H1 (cell line): Measurements from ENCODE around the gene COMP. TPM values are rescaled to one million over a fixed set of nuclear protein-coding genes. Genes with fewer than 3 reads are reported as not detected.

ENCODE experiments used
- CTCF ChIA-PET: fragments of 300-600 bp; sonication (Branson Sonifier 250); formaldehyde crosslinking; loops from one replicate; lab custom pipeline; 2021; ENCODE audit not compliant: partially characterized antibody; lab: Charles Lee
- POLR2A ChIA-PET: fragments of 300-600 bp; sonication (Branson Sonifier 250); formaldehyde crosslinking; loops from one replicate; lab custom pipeline; 2021; ENCODE audit warnings: inconsistent platforms; ENCODE audit not compliant: partially characterized antibody; lab: Charles Lee
- DNase-seq, 2 experiments: peaks; one replicate each; pipeline versions ENCODE4 v3.0.0 to v3.0.0-alpha.2; 2010 to 2022; ENCODE audit warnings: low spot score in 2 of 2, low read depth in 1 of 2, mixed read lengths in 1 of 2
- FAIRE-seq: peaks from 2 replicates; lab custom pipeline; 2011; peaks lifted over from hg19 to GRCh38; lab: Jason Lieb, UNC
- H2AFZ ChIP-seq: 2 replicates; pipeline ENCODE4 v1.8.1; 2012; ENCODE audit warnings: low read length, inconsistent platforms
- H2AK5ac ChIP-seq: 2 replicates; pipeline ENCODE4 v1.6.1; 2013; ENCODE audit warnings: low read depth, low read length
- H2BK120ac ChIP-seq: replicated peaks from 2 replicates; pipeline ENCODE3; 2013; ENCODE audit warnings: low read depth, low read length, inconsistent platforms
- H2BK12ac ChIP-seq: 2 replicates; pipeline ENCODE4 v1.6.1; 2013; ENCODE audit warnings: low read depth, low read length
- H2BK15ac ChIP-seq: 2 replicates; pipeline ENCODE4 v1.6.1; 2013; ENCODE audit warnings: low read length
- H2BK20ac ChIP-seq: 2 replicates; pipeline ENCODE4 v1.6.1; 2013; ENCODE audit warnings: low read length
- H2BK5ac ChIP-seq: 2 replicates; pipeline ENCODE4 v1.6.1; 2013; ENCODE audit warnings: low read depth, low read length
- H3K14ac ChIP-seq: 2 replicates; pipeline ENCODE4 v1.6.1; 2013; ENCODE audit warnings: inconsistent platforms; ENCODE audit not compliant: insufficient read length
- H3K18ac ChIP-seq: 2 replicates; pipeline ENCODE4 v1.6.1; 2013; ENCODE audit warnings: low read length; ENCODE audit errors: extremely low read depth
- H3K23ac ChIP-seq: 2 replicates; pipeline ENCODE4 v1.6.1; 2013; ENCODE audit warnings: inconsistent platforms; ENCODE audit not compliant: insufficient read length
- H3K23me2 ChIP-seq: 2 replicates; pipeline ENCODE4 v1.6.1; 2013; ENCODE audit warnings: low read depth, low read length
- H3K27ac ChIP-seq: 2 replicates; pipeline ENCODE4 v1.6.1; 2011; ENCODE audit warnings: low read depth, low read length, inconsistent platforms
- H3K27me3 ChIP-seq, 4 experiments: replicated peaks in 1 of 4; 1 replicate in 1 of 4; 2 replicates in 3 of 4; pipeline versions ENCODE4 v1.6.1 to v1.8.1; 2011 to 2013; ENCODE audit warnings: low read length in 3 of 4, mild to moderate bottlenecking in 3 of 4, inconsistent platforms in 2 of 4, mixed read lengths in 2 of 4, moderate library complexity in 1 of 4; ENCODE audit not compliant: control insufficient read depth in 3 of 4, insufficient read depth in 3 of 4; ENCODE audit errors: extremely low read depth in 1 of 4
- H3K36me3 ChIP-seq, 4 experiments: 2 replicates each; pipeline versions ENCODE4 v1.6.1 to v1.8.1; 2011 to 2013; ENCODE audit warnings: mild to moderate bottlenecking in 4 of 4, low read length in 3 of 4, moderate library complexity in 2 of 4, control low read depth in 1 of 4, inconsistent platforms in 1 of 4; ENCODE audit not compliant: insufficient read depth in 4 of 4, control insufficient read depth in 2 of 4
- H3K4ac ChIP-seq: replicated peaks from 2 replicates; pipeline ENCODE3; 2013; ENCODE audit warnings: low read length, low read depth, mixed read lengths, inconsistent platforms; ENCODE audit not compliant: insufficient read length
- H3K4me1 ChIP-seq, 4 experiments: replicated peaks in 1 of 4; 1 replicate in 1 of 4; 2 replicates in 3 of 4; pipeline versions ENCODE4 v1.6.1 to v1.8.1; 2011 to 2013; ENCODE audit warnings: low read length in 3 of 4, inconsistent platforms in 2 of 4, mixed read lengths in 1 of 4; ENCODE audit not compliant: insufficient read depth in 4 of 4, control insufficient read depth in 3 of 4
- H3K4me2 ChIP-seq, 2 experiments: 2 replicates each; pipeline versions ENCODE4 v1.6.1 to v1.8.1; 2011 to 2013; ENCODE audit warnings: low read depth in 2 of 2, low read length in 2 of 2, control low read depth in 1 of 2, inconsistent platforms in 1 of 2, mild to moderate bottlenecking in 1 of 2; ENCODE audit not compliant: insufficient read depth in 1 of 2
- H3K4me3 ChIP-seq, 4 experiments: fragments of 200-600, 300-600 bp in 1 of 4; sonication (generic), shearing (Covaris generic), sonication (Bioruptor Twin) in 1 of 4; 2 replicates each; pipeline versions ENCODE4 v1.5.1 to v1.8.1; 2011 to 2016; ENCODE audit warnings: low read length in 4 of 4, low read depth in 3 of 4, control low read depth in 2 of 4, inconsistent platforms in 2 of 4, mild to moderate bottlenecking in 2 of 4, mixed read lengths in 1 of 4, moderate library complexity in 1 of 4; ENCODE audit not compliant: insufficient read depth in 2 of 4; ENCODE audit errors: extremely low read depth in 1 of 4
- H3K56ac ChIP-seq: replicated peaks from 2 replicates; pipeline ENCODE3; 2013; ENCODE audit warnings: low read depth, mild to moderate bottlenecking, mixed read lengths, low read length, inconsistent platforms; ENCODE audit not compliant: insufficient read length
- H3K79me1 ChIP-seq: 2 replicates; pipeline ENCODE4 v1.6.1; 2013; ENCODE audit warnings: low read depth, low read length, control low read depth
- H3K79me2 ChIP-seq, 2 experiments: 2 replicates each; pipeline versions ENCODE4 v1.6.1 to v1.8.1; 2012 to 2013; ENCODE audit warnings: low read length in 2 of 2, mild to moderate bottlenecking in 2 of 2, inconsistent platforms in 1 of 2; ENCODE audit not compliant: insufficient read depth in 2 of 2, control insufficient read depth in 1 of 2
- H3K9ac ChIP-seq, 4 experiments: replicated peaks in 1 of 4; 1 replicate in 1 of 4; 2 replicates in 3 of 4; pipeline versions ENCODE4 v1.6.1 to v1.8.1; 2011 to 2013; ENCODE audit warnings: low read depth in 3 of 4, low read length in 3 of 4, control low read depth in 2 of 4, mild to moderate bottlenecking in 2 of 4, moderate library complexity in 2 of 4, inconsistent platforms in 1 of 4; ENCODE audit errors: extremely low read depth in 1 of 4
- H3K9me3 ChIP-seq, 2 experiments: 2 replicates each; pipeline versions ENCODE4 v1.6.1 to v1.8.1; 2012 to 2013; ENCODE audit warnings: mild to moderate bottlenecking in 2 of 2, moderate library complexity in 2 of 2, control low read depth in 1 of 2, inconsistent platforms in 1 of 2, low read depth in 1 of 2, low read length in 1 of 2, mixed read lengths in 1 of 2; ENCODE audit not compliant: insufficient read depth in 2 of 2
- H4K20me1 ChIP-seq, 2 experiments: replicated peaks in 1 of 2; 2 replicates each; pipeline versions ENCODE3 to v1.8.1; 2011 to 2013; ENCODE audit warnings: inconsistent platforms in 2 of 2, low read length in 2 of 2, mild to moderate bottlenecking in 1 of 2; ENCODE audit not compliant: insufficient read depth in 2 of 2, control insufficient read depth in 1 of 2
- H4K5ac ChIP-seq: 2 replicates; pipeline ENCODE4 v1.6.1; 2013; ENCODE audit warnings: low read length, low read depth, mixed read lengths, inconsistent platforms; ENCODE audit not compliant: insufficient read length
- H4K8ac ChIP-seq: 2 replicates; pipeline ENCODE4 v1.8.0; 2013; ENCODE audit warnings: mild to moderate bottlenecking, moderate library complexity, low read length, inconsistent platforms; ENCODE audit not compliant: insufficient read depth; ENCODE audit errors: extremely low read depth
- H4K91ac ChIP-seq: replicated peaks from 2 replicates; pipeline ENCODE3; 2013; ENCODE audit warnings: low read length, mixed read lengths, inconsistent platforms; ENCODE audit not compliant: insufficient read length
- EGR1 ChIP-seq: IDR thresholded peaks from 2 replicates; pipeline ENCODE4 v1.6.1; 2011; ENCODE audit warnings: low read depth, low read length, borderline replicate concordance
- SIX5 ChIP-seq: IDR thresholded peaks from 2 replicates; pipeline ENCODE4 v1.6.1; 2011; ENCODE audit warnings: mild to moderate bottlenecking, low read depth, low read length
- WGBS, 2 experiments: shearing (Covaris generic) in 1 of 2; methylation state at CpG; one replicate each; pipeline versions ENCODE4 v1.1.6 to v1.1.7; 2013 to 2015; ENCODE audit warnings: low lambda C conversion rate in 2 of 2, mixed read lengths in 2 of 2, inconsistent platforms in 1 of 2, low coverage in 1 of 2, missing lambda C conversion rate in 1 of 2; ENCODE audit not compliant: insufficient replicate concordance in 2 of 2, insufficient coverage in 1 of 2, insufficient read length in 1 of 2; ENCODE audit errors: extremely low coverage in 1 of 2, missing lambda C conversion rate in 1 of 2; 5-methylcytosine and 5-hydroxymethylcytosine counted together
- polyA plus RNA-seq, 7 experiments: library from polyadenylated mRNA; depleted of rRNA in 3 of 7; stranded (reverse) in 5 of 7; unstranded in 2 of 7; fragments of >200 nt in 5 of 7; fragments of 200-250 nt in 2 of 7; gene quantifications; 1 replicate in 5 of 7; 2 replicates in 1 of 7; 4 replicates in 1 of 7; pipeline versions ENCODE4 v1.2.1 to v1.2.3, GENCODE V29; 2011 to 2013; ENCODE audit warnings: missing spikeins in 2 of 7, mixed read lengths in 2 of 7
- total RNA-seq: library from RNA; stranded (reverse); fragmentation: NEBNext Ultra II Directional; extraction: Animal tissue kit (Norgen Biotek cat#: 25700); gene quantifications from 2 replicates; pipeline ENCODE4 v1.2.1, GENCODE V29; 2021

Gene COMP
- total and polyA plus RNA-seq, 2 of the 8 experiments (the other 6 are each of a cell fraction or from before 2014, with no cell fraction given): 0.17 TPM

DNA sequence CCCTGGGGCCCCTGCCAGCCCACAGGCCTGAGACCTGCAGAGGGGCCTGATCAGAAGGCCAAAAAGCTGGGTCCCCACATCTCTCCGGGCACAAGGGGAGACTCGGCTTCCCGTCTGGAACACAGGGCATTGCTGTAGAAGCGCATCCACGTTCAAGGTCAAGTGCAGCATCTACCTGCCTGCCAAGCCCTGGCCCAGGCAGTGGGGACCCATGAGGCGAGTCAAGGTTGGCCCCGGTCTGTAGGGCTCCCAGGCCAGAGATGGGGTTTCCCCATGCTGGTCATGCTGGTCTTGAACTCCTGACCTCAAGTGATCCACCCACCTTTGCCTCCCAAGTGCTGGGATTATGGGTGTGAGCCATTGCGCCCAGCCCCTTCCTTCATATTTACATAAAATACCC, 13.5 kb upstream of the COMP start:
- Histone ChIP-seq H3K4ac (no peak overlapping the region), H3K23ac (no peak overlapping the region), H3K14ac (no peak overlapping the region), H3K79me1 (no peaks in the 10 kb centered on the region), H3K18ac (no peak overlapping the region), H3K9me3 (no peaks in the 10 kb centered on the region), H2AFZ (no peak overlapping the region), H3K9ac (no peak overlapping the region), H4K91ac (no peak overlapping the region), H2BK5ac (no peak overlapping the region), H4K20me1 (peaks cover 0 to 5% of the 10 kb centered on the region in 2 experiments), H3K4me1 (peaks cover 0 to 2% (median 0%) of the 10 kb centered on the region in 4 experiments; a peak in 2 of 7 replicates), H3K27me3 (peaks cover 0 to 19% (median 11%) of the 10 kb centered on the region in 4 experiments; a peak in 5 of 7 replicates), H3K23me2 (peaks cover 6% of the 10 kb centered on the region; the same call in 1 of the 2 replicates), H3K56ac (no peak overlapping the region), H2AK5ac (no peak overlapping the region), H2BK12ac (no peak overlapping the region; the same call in 1 of the 2 replicates), H2BK20ac (no peak overlapping the region), H4K8ac (peak overlapping the region; percentile 16; the same call in 1 of the 2 replicates), H3K79me2 (no peaks in the 10 kb centered on the region), H4K5ac (no peak overlapping the region), H3K36me3 (no peaks in the 10 kb centered on the region), H3K4me2 (no peak overlapping the region), H2BK120ac (no peak overlapping the region), H3K4me3 (no peak overlapping the region), H3K27ac (no peak overlapping the region), H2BK15ac (no peak overlapping the region)
- ChIA-PET POLR2A (no interaction called here), CTCF (no interaction called here)
- FAIRE-seq (no peak), DNase-seq (no peak)
- 83% methylated on average over 8 of the region's 8 CpGs; no CpG with 5 or more reads in 1 of the 2 experiments for WGBS, 2 experiments
- TF ChIP-seq EGR1: no peak
- no peak for TF ChIP-seq SIX5
